Superior temporal gyrus (tissue), 1 donor: ENCODE results near the gene TAF11L2.
"Not testable (repeated sequence)": the region's sequence is repeated elsewhere in the genome, so short reads cannot be mapped to it uniquely, and the experiment has no call there.

Source experiments
- DNase-seq: peaks from one replicate; pipeline ENCODE4 v3.0.0-alpha.2; 2016; ENCODE audit errors: extremely low spot score

TAF11L2 gene

GRCh38 chr5:17526504-17526903 lies 28.5 kb downstream of the TAF11L2 start:
- not testable (repeated sequence) for DNase-seq

- not testable (repeated sequence) for DNase-seq
These were observed 30.3 kb downstream of the TAF11L2 start, which contains the start of gene TAF11L6 for GRCh38 chr5:17528369-17528768. Gene TAF11L6, plus strand, starts transcription at chr5:17528669.
